Astrocyte (in vitro differentiated cells and primary cell): ENCODE measurements around the gene GLYR1. TPM values are rescaled to one million over a fixed set of nuclear protein-coding genes. Genes with fewer than 3 reads are reported as not detected.

ENCODE experiments used
- DNase-seq: peaks from one replicate; pipeline ENCODE4 v3.0.0-alpha.2; 2010; ENCODE audit warnings: low read depth
- FAIRE-seq: peaks from 2 replicates; lab custom pipeline; 2011; peaks lifted over from hg19 to GRCh38; lab: Jason Lieb, UNC
- H2AFZ ChIP-seq: 2 replicates; pipeline ENCODE4 v1.6.0; 2012; ENCODE audit warnings: low read depth, low read length, inconsistent platforms
- H3K27ac ChIP-seq: 2 replicates; pipeline ENCODE4 v1.5.1; 2011; ENCODE audit warnings: low read depth, low read length, inconsistent platforms
- H3K27me3 ChIP-seq: 2 replicates; pipeline ENCODE4 v1.6.0; 2011; ENCODE audit warnings: low read length, inconsistent platforms; ENCODE audit not compliant: insufficient read depth
- H3K36me3 ChIP-seq: 2 replicates; pipeline ENCODE4 v1.5.1; 2011; ENCODE audit warnings: low read length, inconsistent platforms; ENCODE audit not compliant: insufficient read depth
- H3K4me1 ChIP-seq: 2 replicates; pipeline ENCODE4 v1.5.1; 2011; ENCODE audit warnings: low read length, inconsistent platforms; ENCODE audit not compliant: insufficient read depth
- H3K4me2 ChIP-seq: 2 replicates; pipeline ENCODE4 v1.6.0; 2012; ENCODE audit warnings: low read length, inconsistent platforms
- H3K4me3 ChIP-seq: 2 replicates; pipeline ENCODE4 v1.5.1; 2011; ENCODE audit warnings: low read depth, mild to moderate bottlenecking, low read length, inconsistent platforms; ENCODE audit not compliant: insufficient read depth
- H3K79me2 ChIP-seq: 2 replicates; pipeline ENCODE4 v1.6.0; 2012; ENCODE audit warnings: mild to moderate bottlenecking, low read length, inconsistent platforms; ENCODE audit not compliant: insufficient read depth
- H3K9ac ChIP-seq: 2 replicates; pipeline ENCODE4 v1.6.0; 2012; ENCODE audit warnings: mild to moderate bottlenecking, low read length, inconsistent platforms
- H3K9me3 ChIP-seq: 2 replicates; pipeline ENCODE4 v1.5.1; 2012; ENCODE audit warnings: low read depth, mild to moderate bottlenecking, low read length, inconsistent platforms; ENCODE audit not compliant: insufficient read depth
- H4K20me1 ChIP-seq: 2 replicates; pipeline ENCODE4 v1.6.0; 2012; ENCODE audit warnings: low read length, inconsistent platforms; ENCODE audit not compliant: insufficient read depth
- H3K27ac Mint-ChIP-seq: one replicate; pipeline ENCODE4 v1.8.0; 2021; ENCODE audit warnings: mild to moderate bottlenecking, mixed read lengths; ENCODE audit not compliant: unreplicated experiment
- H3K27me3 Mint-ChIP-seq: one replicate; pipeline ENCODE4 v1.8.0; 2021; ENCODE audit warnings: low read depth, mixed read lengths; ENCODE audit not compliant: unreplicated experiment
- H3K36me3 Mint-ChIP-seq: one replicate; pipeline ENCODE4 v1.8.0; 2021; ENCODE audit warnings: low read depth, mixed read lengths; ENCODE audit not compliant: unreplicated experiment
- H3K4me1 Mint-ChIP-seq: one replicate; pipeline ENCODE4 v1.8.0; 2021; ENCODE audit warnings: low read depth, mixed read lengths; ENCODE audit not compliant: unreplicated experiment
- H3K4me3 Mint-ChIP-seq: one replicate; pipeline ENCODE4 v1.8.0; 2021; ENCODE audit warnings: mild to moderate bottlenecking, moderate library complexity, mixed read lengths; ENCODE audit not compliant: unreplicated experiment
- H3K9me3 Mint-ChIP-seq: one replicate; pipeline ENCODE4 v1.8.0; 2021; ENCODE audit warnings: mild to moderate bottlenecking, mixed read lengths; ENCODE audit not compliant: unreplicated experiment
- CTCF ChIP-seq: IDR thresholded peaks from 2 replicates; pipeline ENCODE4 v1.5.1; 2011; ENCODE audit warnings: low read depth, mild to moderate bottlenecking, inconsistent platforms, low read length, moderate library complexity; ENCODE audit not compliant: insufficient read depth
- EZH2 ChIP-seq: IDR thresholded peaks from 2 replicates; pipeline ENCODE4 v1.6.1; 2012; ENCODE audit warnings: mild to moderate bottlenecking, low read length, inconsistent platforms; ENCODE audit not compliant: insufficient read depth
- total RNA-seq: library from RNA; stranded (reverse); gene quantifications from 2 replicates; pipeline ENCODE4 v1.2.1, GENCODE V29; 2021

Gene GLYR1
- total RNA-seq, 1 donor from 2014 or later: 77.8 TPM

GRCh38 chr16:4862639-4863038 is 15.6 kb upstream of the GLYR1 start:
- Histone ChIP-seq H2AFZ (no peak overlapping the region), H3K27me3 (no peaks in the 10 kb centered on the region), H4K20me1 (peaks cover 95% of the 10 kb centered on the region), H3K4me1 (peaks cover 22% of the 10 kb centered on the region), H3K4me3 (no peak overlapping the region), H3K36me3 (peaks cover 35% of the 10 kb centered on the region), H3K9ac (no peak overlapping the region), H3K9me3 (no peaks in the 10 kb centered on the region), H3K79me2 (peaks cover 73% of the 10 kb centered on the region), H3K4me2 (no peak overlapping the region), H3K27ac (no peak overlapping the region)
- no peak for FAIRE-seq
- no peak for DNase-seq
- TF ChIP-seq CTCF: no peak
- no peak for TF ChIP-seq EZH2
- no peaks in the 10 kb centered on the region for H3K27me3 Mint-ChIP-seq
- H3K4me1 Mint-ChIP-seq: peaks cover 29% of the 10 kb centered on the region
- no peaks in the 10 kb centered on the region for H3K9me3 Mint-ChIP-seq
- peaks cover 18% of the 10 kb centered on the region for H3K36me3 Mint-ChIP-seq
- H3K27ac Mint-ChIP-seq: peak overlapping the region; percentile 36
- H3K4me3 Mint-ChIP-seq: no peak overlapping the region

- Histone ChIP-seq H3K79me2 (peaks cover 65% of the 10 kb centered on the region), H4K20me1 (peaks cover 89% of the 10 kb centered on the region), H3K4me2 (no peak overlapping the region), H3K9ac (no peak overlapping the region), H3K27ac (no peak overlapping the region), H3K4me1 (peaks cover 22% of the 10 kb centered on the region), H3K27me3 (no peaks in the 10 kb centered on the region), H3K36me3 (peaks cover 45% of the 10 kb centered on the region), H3K9me3 (no peaks in the 10 kb centered on the region), H3K4me3 (no peak overlapping the region), H2AFZ (no peak overlapping the region)
- DNase-seq (no peak), FAIRE-seq (no peak)
- Mint-ChIP-seq H3K36me3 (peaks cover 15% of the 10 kb centered on the region), H3K9me3 (no peaks in the 10 kb centered on the region), H3K27ac (peak overlapping the region; percentile 59), H3K4me3 (no peak overlapping the region), H3K27me3 (no peaks in the 10 kb centered on the region), H3K4me1 (peaks cover 26% of the 10 kb centered on the region)
- TF ChIP-seq CTCF (no peak), EZH2 (no peak)
Measured at GRCh38 chr16:4860727-4861342, 13.7 kb upstream of the GLYR1 start.

- Mint-ChIP-seq H3K27me3 (no peaks in the 10 kb centered on the region), H3K36me3 (peaks cover 23% of the 10 kb centered on the region), H3K4me1 (peaks cover 26% of the 10 kb centered on the region), H3K4me3 (no peak overlapping the region), H3K9me3 (no peaks in the 10 kb centered on the region), H3K27ac (peak overlapping the region; percentile 75)
- Histone ChIP-seq H3K27ac (peak overlapping the region; percentile 55), H3K79me2 (peaks cover 64% of the 10 kb centered on the region), H2AFZ (no peak overlapping the region), H3K4me1 (peaks cover 22% of the 10 kb centered on the region), H3K27me3 (no peaks in the 10 kb centered on the region), H3K4me2 (peak overlapping the region; percentile 61), H3K9ac (peak overlapping the region; percentile 57), H3K36me3 (peaks cover 47% of the 10 kb centered on the region), H3K4me3 (no peak overlapping the region), H3K9me3 (no peaks in the 10 kb centered on the region), H4K20me1 (peaks cover 84% of the 10 kb centered on the region)
- DNase-seq (peak; percentile 56), FAIRE-seq (no peak)
- no peak for TF ChIP-seq EZH2
- no peak for TF ChIP-seq CTCF
Measured at GRCh38 chr16:4859900-4860255, 12.8 kb upstream of the GLYR1 start.
